Caco-2 (cell line): ENCODE results near the gene BDH1. TPM values are rescaled to one million over a fixed set of nuclear protein-coding genes. Genes with fewer than 3 reads are reported as not detected.

ENCODE experiments used
- BruUV-seq: library from RNA; stranded (reverse); fragments of 400-500 nt; replicated peaks from 2 replicates; lab custom pipeline; 2021; lab: Mats Ljungman, UMichigan
- CTCF ChIA-PET: fragments of 300-600 bp; sonication (Branson Sonifier 250); formaldehyde crosslinking; loops from one replicate; lab custom pipeline; 2022; ENCODE audit warnings: antibody characterized with exemption; lab: Charles Lee
- POLR2A ChIA-PET: fragments of 300-600 bp; sonication (Branson Sonifier 250); formaldehyde crosslinking; loops from one replicate; lab custom pipeline; 2022; ENCODE audit warnings: antibody characterized with exemption; lab: Charles Lee
- DNase-seq, 2 experiments: peaks; one replicate each; pipeline versions ENCODE4 v3.0.0 to v3.0.0-alpha.2; 2020 to 2022
- H3K27me3 ChIP-seq: replicated peaks from 2 replicates; pipeline ENCODE4 v1.6.0; 2011; ENCODE audit warnings: low read length; ENCODE audit not compliant: control insufficient read depth, insufficient read depth
- H3K36me3 ChIP-seq: 2 replicates; pipeline ENCODE4 v1.5.1; 2011; ENCODE audit warnings: low read length; ENCODE audit not compliant: control insufficient read depth, insufficient read depth
- H3K4me1 ChIP-seq: fragments of 250-450 bp; sonication (Bioruptor Pico); 2 replicates; pipeline ENCODE4 v1.5.1; 2020; ENCODE audit warnings: mild to moderate bottlenecking
- H3K4me3 ChIP-seq: 2 replicates; pipeline ENCODE4 v1.5.1; 2011; ENCODE audit warnings: low read depth, mild to moderate bottlenecking, control low read depth, low read length
- H3K9me3 ChIP-seq: fragments of 250-450 bp; sonication (Bioruptor Pico); 2 replicates; pipeline ENCODE4 v1.5.1; 2020; ENCODE audit warnings: mild to moderate bottlenecking, moderate library complexity
- H3K27ac Mint-ChIP-seq: one replicate; pipeline ENCODE4 v1.8.0; 2022; ENCODE audit warnings: mixed read lengths; ENCODE audit not compliant: unreplicated experiment
- H3K27me3 Mint-ChIP-seq: one replicate; pipeline ENCODE4 v1.8.0; 2022; ENCODE audit warnings: mixed read lengths; ENCODE audit not compliant: insufficient read depth, unreplicated experiment
- H3K36me3 Mint-ChIP-seq: one replicate; pipeline ENCODE4 v1.8.0; 2022; ENCODE audit warnings: mild to moderate bottlenecking, mixed read lengths; ENCODE audit not compliant: insufficient read depth, unreplicated experiment
- H3K4me1 Mint-ChIP-seq: one replicate; pipeline ENCODE4 v1.8.0; 2022; ENCODE audit warnings: low read depth, mixed read lengths; ENCODE audit not compliant: unreplicated experiment
- H3K4me3 Mint-ChIP-seq: one replicate; pipeline ENCODE4 v1.8.0; 2022; ENCODE audit warnings: mild to moderate bottlenecking, moderate library complexity, mixed read lengths; ENCODE audit not compliant: unreplicated experiment
- H3K9me3 Mint-ChIP-seq: one replicate; pipeline ENCODE4 v1.8.0; 2022; ENCODE audit warnings: mixed read lengths; ENCODE audit not compliant: unreplicated experiment
- CTCF ChIP-seq, 2 experiments: fragments of 200-600 bp in 1 of 2; IDR thresholded peaks; 1 replicate in 1 of 2; 2 replicates in 1 of 2; pipeline versions ENCODE4 v1.5.1 to v1.8.0; 2011 to 2022; ENCODE audit warnings: antibody characterized with exemption in 1 of 2, control low read depth in 1 of 2, inconsistent platforms in 1 of 2, low read depth in 1 of 2, low read length in 1 of 2, mild to moderate bottlenecking in 1 of 2, moderate library complexity in 1 of 2; ENCODE audit not compliant: insufficient read depth in 1 of 2, severe bottlenecking in 1 of 2, unreplicated experiment in 1 of 2
- intact Hi-C: fragments of 100-400 bp; cut with micrococcal nuclease; formaldehyde crosslinking; loops from one replicate; pipeline ENCODE4 v1.10.0; 2022; ENCODE audit not compliant: unreplicated experiment
- total RNA-seq: library from RNA; stranded (reverse); gene quantifications from 2 replicates; pipeline ENCODE4 v1.2.3, GENCODE V29; 2022

The BDH1 gene
- total RNA-seq, 1 experiment from 2014 or later: 41.8 TPM

GRCh38 chr3:197508051-197508451 is 47.7 kb downstream of the BDH1 start:
- CTCF ChIA-PET: no interaction called here
- peaks cover 23% of the 10 kb centered on the region for H3K4me1 ChIP-seq
- no peak for DNase-seq
- H3K4me1 Mint-ChIP-seq: peaks cover 14% of the 10 kb centered on the region
- H3K36me3 ChIP-seq: no peaks in the 10 kb centered on the region; the same call in 1 of the 2 replicates
- H3K9me3 Mint-ChIP-seq: no peaks in the 10 kb centered on the region
- intact Hi-C loops: loop anchor here (5.0 kb wide), 1 partner anchor 211 kb away; the partner anchor contains the start of gene DLG1
- H3K9me3 ChIP-seq: no peaks in the 10 kb centered on the region
- no peak overlapping the region for H3K27ac Mint-ChIP-seq
- POLR2A ChIA-PET: interaction anchor here (0.5 kb wide), 1 partner anchor 80 kb away, joined by 3 read pairs; no protein-coding TSS in a partner anchor
- BruUV-seq: no TSS peak
- no peaks in the 10 kb centered on the region for H3K27me3 Mint-ChIP-seq
- no peaks in the 10 kb centered on the region; the same call in 1 of the 2 replicates for H3K27me3 ChIP-seq
- no peak for TF ChIP-seq CTCF (IDR thresholded peaks at IDR 0.05; ENCODE audit: insufficient read depth in 1 of 2, low read depth in 1 of 2, low read length in 1 of 2, severe bottlenecking in 1 of 2, unreplicated experiment in 1 of 2)
- no peak overlapping the region for H3K4me3 ChIP-seq
- H3K4me3 Mint-ChIP-seq: no peak overlapping the region
- H3K36me3 Mint-ChIP-seq: peaks cover 12% of the 10 kb centered on the region

GRCh38 chr3:197507541-197507940 is 48.2 kb downstream of the BDH1 start:
- ChIA-PET POLR2A (no interaction called here), CTCF (no interaction called here)
- intact Hi-C loops: loop anchor here (5.0 kb wide), 1 partner anchor 210 kb away; the partner anchor contains the start of gene DLG1
- Mint-ChIP-seq H3K4me1 (peaks cover 19% of the 10 kb centered on the region), H3K4me3 (no peak overlapping the region), H3K9me3 (no peaks in the 10 kb centered on the region), H3K36me3 (peaks cover 12% of the 10 kb centered on the region), H3K27me3 (no peaks in the 10 kb centered on the region), H3K27ac (no peak overlapping the region)
- H3K4me3 ChIP-seq: no peak overlapping the region
- 0 out of 2 replicates have a peak, but pooled peaks cover 1% of the 10 kb centered on the region for H3K36me3 ChIP-seq
- DNase-seq: no peak
- no peak for TF ChIP-seq CTCF (IDR thresholded peaks at IDR 0.05; ENCODE audit: insufficient read depth in 1 of 2, low read depth in 1 of 2, low read length in 1 of 2, severe bottlenecking in 1 of 2, unreplicated experiment in 1 of 2)
- no peaks in the 10 kb centered on the region; the same call in 1 of the 2 replicates for H3K27me3 ChIP-seq
- no peaks in the 10 kb centered on the region for H3K9me3 ChIP-seq
- peaks cover 28% of the 10 kb centered on the region for H3K4me1 ChIP-seq
- BruUV-seq: no TSS peak

GRCh38 chr3:197507081-197507480 is 48.7 kb downstream of the BDH1 start:
- Histone ChIP-seq H3K4me3 (no peak overlapping the region), H3K27me3 (no peaks in the 10 kb centered on the region; the same call in 1 of the 2 replicates), H3K4me1 (peaks cover 31% of the 10 kb centered on the region), H3K9me3 (no peaks in the 10 kb centered on the region), H3K36me3 (0 out of 2 replicates have a peak, but pooled peaks cover 1% of the 10 kb centered on the region)
- no peak for TF ChIP-seq CTCF (IDR thresholded peaks at IDR 0.05; ENCODE audit: insufficient read depth in 1 of 2, low read depth in 1 of 2, low read length in 1 of 2, severe bottlenecking in 1 of 2, unreplicated experiment in 1 of 2)
- Mint-ChIP-seq H3K27ac (no peak overlapping the region), H3K9me3 (no peaks in the 10 kb centered on the region), H3K4me3 (no peak overlapping the region), H3K36me3 (peaks cover 12% of the 10 kb centered on the region), H3K27me3 (no peaks in the 10 kb centered on the region), H3K4me1 (peaks cover 22% of the 10 kb centered on the region)
- POLR2A ChIA-PET: no interaction called here
- BruUV-seq: no TSS peak
- DNase-seq: no peak
- intact Hi-C loops: loop anchor here (5.0 kb wide), 1 partner anchor 210 kb away; the partner anchor contains the start of gene DLG1
- CTCF ChIA-PET: no interaction called here
